ENCODE data around the gene GPC6.

GPC6 gene

GRCh38 chr13:94269557-94269956 lies 1043.0 kb downstream of the GPC6 start:
- DNase-seq (ENCODE audit: low spot score), result no peak
- in situ Hi-C loops (cut with MboI; ENCODE audit: low pct_unique_long_range_greater_than_20kb, low sequenced_read_pairs, unreplicated experiment), result no loop called here

GRCh38 chr13:94270556-94270955 lies 1043.9 kb downstream of the GPC6 start:
- DNase-seq (ENCODE audit: low spot score), result no peak
- in situ Hi-C loops (cut with MboI; ENCODE audit: low pct_unique_long_range_greater_than_20kb, low sequenced_read_pairs, unreplicated experiment), result no loop called here
- TF ChIP-seq CTCF (IDR thresholded peaks at IDR 0.05; ENCODE audit: extremely low read depth, insufficient read depth, missing control alignments), result no peak

More at GRCh38 chr13:94269557-94269956, 1043.0 kb downstream of the GPC6 start:
- TF ChIP-seq CTCF (IDR thresholded peaks at IDR 0.05; ENCODE audit: extremely low read depth, insufficient read depth, missing control alignments), result no peak

GRCh38 chr13:94272038-94272437 lies 1045.4 kb downstream of the GPC6 start:
- in situ Hi-C loops (cut with MboI; ENCODE audit: low pct_unique_long_range_greater_than_20kb, low sequenced_read_pairs, unreplicated experiment), result no loop called here
- no peak for DNase-seq (ENCODE audit: low spot score)
- no peak for TF ChIP-seq CTCF (IDR thresholded peaks at IDR 0.05; ENCODE audit: extremely low read depth, insufficient read depth, missing control alignments)

- no peak for DNase-seq (ENCODE audit: low spot score)
- TF ChIP-seq CTCF (IDR thresholded peaks at IDR 0.05; ENCODE audit: extremely low read depth, insufficient read depth, missing control alignments), result no peak
- in situ Hi-C loops (cut with MboI; ENCODE audit: low pct_unique_long_range_greater_than_20kb, low sequenced_read_pairs, unreplicated experiment), result no loop called here
Observed at GRCh38 chr13:94280349-94280748, 1053.7 kb downstream of the GPC6 start.

GRCh38 chr13:94280845-94281244 lies 1054.2 kb downstream of the GPC6 start:
- no peak for TF ChIP-seq CTCF (IDR thresholded peaks at IDR 0.05; ENCODE audit: extremely low read depth, insufficient read depth, missing control alignments)
- in situ Hi-C loops (cut with MboI; ENCODE audit: low pct_unique_long_range_greater_than_20kb, low sequenced_read_pairs, unreplicated experiment), result no loop called here
- DNase-seq (ENCODE audit: low spot score), result no peak

- in situ Hi-C loops (cut with MboI; ENCODE audit: low pct_unique_long_range_greater_than_20kb, low sequenced_read_pairs, unreplicated experiment), result no loop called here
- no peak for DNase-seq (ENCODE audit: low spot score)
- no peak for TF ChIP-seq CTCF (IDR thresholded peaks at IDR 0.05; ENCODE audit: extremely low read depth, insufficient read depth, missing control alignments)
Observed at GRCh38 chr13:94286581-94286980, 1060.0 kb downstream of the GPC6 start.
